Transverse colon (tissue), 4 donors: ENCODE results near the gene PAK6. TPM values are rescaled to one million over a fixed set of nuclear protein-coding genes. Genes with fewer than 3 reads are reported as not detected.

Experiments
- DNase-seq: peaks from one replicate; pipeline ENCODE4 v3.0.0-alpha.2; 2019
- H3K27ac ChIP-seq, 4 donors: fragments of 200-600 bp; sonication (generic); 2 replicates each; pipeline ENCODE4 v1.5.1; 2016 to 2018; ENCODE audit warnings: inconsistent platforms in 4 of 4
- H3K27me3 ChIP-seq: fragments of 200-600 bp; sonication (generic); 2 replicates; pipeline ENCODE4 v1.5.1; 2017; ENCODE audit warnings: inconsistent platforms
- H3K36me3 ChIP-seq, 4 donors: fragments of 200-600 bp; sonication (generic); 2 replicates each; pipeline ENCODE4 v1.5.1; 2017 to 2019; ENCODE audit warnings: inconsistent platforms in 4 of 4
- H3K4me1 ChIP-seq, 4 donors: fragments of 200-600 bp; sonication (generic); 2 replicates each; pipeline ENCODE4 v1.5.1; 2017 to 2020; ENCODE audit warnings: inconsistent platforms in 4 of 4
- H3K4me3 ChIP-seq, 4 donors: fragments of 200-600 bp; sonication (generic); 1 replicate in 1 of 4; 2 replicates in 3 of 4; pipeline versions ENCODE4 v1.5.1 to v1.6.1; 2017 to 2019; ENCODE audit warnings: inconsistent platforms in 4 of 4
- H3K9me3 ChIP-seq, 2 donors: fragments of 200-600 bp; sonication (generic); 2 replicates each; pipeline ENCODE4 v1.5.1; 2017 to 2019; ENCODE audit warnings: inconsistent platforms in 2 of 2
- CTCF ChIP-seq, 5 experiments: fragments of 200-600 bp in 3 of 5; fragments of 450-650 bp in 2 of 5; sonication (generic) in 3 of 5; IDR thresholded peaks; 1 replicate in 2 of 5; 2 replicates in 3 of 5; pipeline ENCODE4 v1.5.1; 2016 to 2017; ENCODE audit warnings: antibody characterized with exemption in 5 of 5, inconsistent platforms in 3 of 5, mild to moderate bottlenecking in 2 of 5, moderate library complexity in 1 of 5
- EP300 ChIP-seq: sonication (generic); formaldehyde crosslinking; IDR thresholded peaks from one replicate; pipeline ENCODE4 v1.6.1; 2017; ENCODE audit warnings: antibody characterized with exemption, low read depth
- POLR2A ChIP-seq: fragments of 450-650 bp; IDR thresholded peaks from one replicate; pipeline ENCODE4 v1.6.1; 2016; ENCODE audit warnings: antibody characterized with exemption, mild to moderate bottlenecking, moderate library complexity
- POLR2AphosphoS5 ChIP-seq, 3 donors: sonication (generic); formaldehyde crosslinking; IDR thresholded peaks; one replicate each; pipeline ENCODE4 v1.6.1; 2016; ENCODE audit warnings: antibody characterized with exemption in 3 of 3
- WGBS, 2 donors: methylation state at CpG; one replicate each; pipeline ENCODE4 v1.1.5; 2018; ENCODE audit warnings: low coverage in 1 of 2; 5-methylcytosine and 5-hydroxymethylcytosine counted together
- in situ Hi-C, 4 donors: fragments of 200-750 bp; cut with MboI; loops; one replicate each; pipeline versions ENCODE4 v1.15.0 to v1.15.1; 2017; ENCODE audit warnings: low sequenced_read_pairs in 3 of 4, low pct_ligation_motif_present in 1 of 4, low pct_unique_long_range_greater_than_20kb in 1 of 4
- intact Hi-C: fragments of 100-400 bp; cut with DNase I; formaldehyde crosslinking; loops from one replicate; pipeline ENCODE4 v1.15.1; 2023; ENCODE audit warnings: low total_unique reads
- total RNA-seq, 4 donors: library from RNA; depleted of rRNA; stranded (reverse); fragments of >200 nt; gene quantifications; one replicate each; pipeline ENCODE4 v1.1.0, GENCODE V29; 2016

Gene PAK6
- total RNA-seq, 4 donors from 2014 or later = 3.0 to 7.5 (median 4.5) TPM

GRCh38 chr15:40239693-40240618, 1.1 kb downstream of the PAK6 start:
- no peaks in the 10 kb centered on the region for H3K36me3 ChIP-seq
- in situ Hi-C loops = no loop called here
- no peak for DNase-seq
- H3K4me3 ChIP-seq = no peak overlapping the region
- no peak overlapping the region for H3K27ac ChIP-seq
- H3K27me3 ChIP-seq = peaks cover 25% of the 10 kb centered on the region
- WGBS, 2 donors = 79% methylated on average over 18 of the region's 19 CpGs; no CpG with 5 or more reads in 1 of the 2 donors
- peaks cover 0 to 14% (median 5%) of the 10 kb centered on the region in 4 donors for H3K4me1 ChIP-seq
- no peak for TF ChIP-seq POLR2A
- TF ChIP-seq POLR2AphosphoS5 (IDR thresholded peaks at IDR 0.05) = no peak
- TF ChIP-seq EP300 = no peak
- no peak for TF ChIP-seq CTCF (IDR thresholded peaks at IDR 0.05)
- intact Hi-C loops = no loop called here
- H3K9me3 ChIP-seq = no peaks in the 10 kb centered on the region

DNA sequence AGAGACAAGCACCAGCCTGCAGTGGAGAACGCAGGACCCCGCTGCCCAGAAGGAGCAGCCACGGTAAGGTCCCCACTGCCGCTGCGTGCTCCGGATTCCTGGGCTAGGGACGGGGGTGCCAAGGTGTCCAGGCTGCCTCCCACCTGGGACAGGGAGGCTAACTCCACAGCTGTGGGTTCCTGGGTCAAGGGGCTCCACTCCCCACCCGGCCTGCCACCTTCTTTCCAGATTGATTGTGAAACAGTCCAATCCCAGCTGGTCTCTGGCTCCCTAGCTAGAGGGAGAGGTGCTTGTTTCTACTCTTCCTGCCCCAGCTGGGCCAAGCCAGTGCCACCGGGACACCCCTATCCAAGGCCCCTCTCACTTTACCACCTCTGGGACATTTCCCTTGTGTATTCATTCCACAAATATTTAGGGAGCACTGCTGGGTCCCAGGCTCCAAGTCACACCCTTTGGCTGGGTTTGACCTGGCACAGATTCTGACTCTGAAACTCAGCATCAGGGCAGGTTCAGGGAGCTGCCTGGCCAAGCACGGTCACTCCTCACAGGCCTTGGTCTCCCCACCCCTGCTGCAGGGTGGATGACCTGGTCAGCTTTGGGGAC, 1.9 kb downstream of the PAK6 start:
- 95% methylated on average over 10 of the region's 10 CpGs; no CpG with 5 or more reads in 1 of the 2 donors for WGBS, 2 donors
- peaks cover 0 to 14% (median 5%) of the 10 kb centered on the region in 4 donors for H3K4me1 ChIP-seq
- no peak for DNase-seq
- no peaks in the 10 kb centered on the region for H3K36me3 ChIP-seq
- in situ Hi-C loops = no loop called here
- H3K9me3 ChIP-seq = no peaks in the 10 kb centered on the region
- intact Hi-C loops = no loop called here
- H3K4me3 ChIP-seq = no peak overlapping the region
- TF ChIP-seq CTCF (IDR thresholded peaks at IDR 0.05) = no peak
- no peak for TF ChIP-seq POLR2A
- TF ChIP-seq EP300 = no peak
- no peak for TF ChIP-seq POLR2AphosphoS5 (IDR thresholded peaks at IDR 0.05)
- H3K27me3 ChIP-seq = peaks cover 25% of the 10 kb centered on the region
- H3K27ac ChIP-seq = no peak overlapping the region

- H3K4me3 ChIP-seq = no peak overlapping the region
- intact Hi-C loops = no loop called here
- no peak for DNase-seq
- TF ChIP-seq POLR2AphosphoS5 (IDR thresholded peaks at IDR 0.05) (no peak), EP300 (no peak)
- H3K27ac ChIP-seq = no peak overlapping the region
- WGBS, 2 donors = 88% methylated on average over 14 of the region's 14 CpGs; no CpG with 5 or more reads in 1 of the 2 donors
- H3K9me3 ChIP-seq = no peaks in the 10 kb centered on the region
- peaks cover 0 to 14% (median 5%) of the 10 kb centered on the region in 4 donors for H3K4me1 ChIP-seq
- H3K36me3 ChIP-seq = no peaks in the 10 kb centered on the region
- in situ Hi-C loops = no loop called here
- peaks cover 25% of the 10 kb centered on the region for H3K27me3 ChIP-seq
These were observed 2.7 kb downstream of the PAK6 start for GRCh38 chr15:40241269-40242212.

GRCh38 chr15:40242213-40242599, 3.3 kb downstream of the PAK6 start:
- Histone ChIP-seq H3K27ac (no peak overlapping the region), H3K4me1 (peaks cover 0 to 14% (median 5%) of the 10 kb centered on the region in 4 donors), H3K27me3 (peaks cover 25% of the 10 kb centered on the region), H3K9me3 (no peaks in the 10 kb centered on the region), H3K4me3 (no peak overlapping the region), H3K36me3 (no peaks in the 10 kb centered on the region)
- no peak for TF ChIP-seq POLR2AphosphoS5 (IDR thresholded peaks at IDR 0.05)
- no peak for TF ChIP-seq POLR2A
- no peak for TF ChIP-seq EP300
- no peak for TF ChIP-seq CTCF (IDR thresholded peaks at IDR 0.05)
- DNase-seq = no peak
- WGBS, 2 donors = 90% methylated on average over 10 of the region's 10 CpGs; no CpG with 5 or more reads in 1 of the 2 donors
- in situ Hi-C loops (no loop called here), intact Hi-C loops (no loop called here)
